Right lobe of liver (tissue), 4 donors: ENCODE data around the gene HES3.

Experiments
- POLR2A ChIP-seq: fragments of 450-650 bp; IDR thresholded peaks from one replicate; pipeline ENCODE4 v1.6.1; 2017; ENCODE audit warnings: antibody characterized with exemption, mild to moderate bottlenecking
- TF ChIP-seq, protein P1 (sequence below), 4 donors: fragments of 200-600 bp in 3 of 4; fragments of 450-650 bp in 1 of 4; IDR thresholded peaks; one replicate each; pipeline versions ENCODE4 v1.5.1 to v1.8.0; 2016 to 2022; ENCODE audit warnings: antibody characterized with exemption in 4 of 4, mild to moderate bottlenecking in 2 of 4
- donor health status: DM: no; HTN: no; CAD: no.
- donor health status: DM: no; HTN: no; CAD: no.
- donor health status: DM: no; HTN: yes; CAD: no.

DNA sequence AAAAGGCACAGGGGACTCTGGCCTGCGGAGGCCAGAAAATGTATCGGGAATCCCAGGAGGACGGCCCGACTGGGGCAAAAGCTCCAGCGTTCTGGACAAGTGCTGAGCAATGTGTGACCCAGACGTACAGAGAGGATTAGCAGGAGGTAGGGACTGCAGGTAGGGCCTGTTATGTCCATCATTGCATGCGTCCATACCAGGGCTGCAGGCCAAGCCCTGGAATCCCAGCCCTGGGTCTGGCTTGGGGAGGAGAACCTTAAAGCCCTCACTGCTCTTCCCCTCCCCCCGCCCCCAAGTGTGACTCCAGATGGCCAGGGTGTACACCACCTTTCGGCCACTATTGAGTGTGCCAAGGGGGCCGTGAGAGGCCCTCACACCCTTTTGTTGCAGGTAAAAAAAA lies 36.1 kb upstream of the HES3 start:
- TF ChIP-seq, protein P1, sequence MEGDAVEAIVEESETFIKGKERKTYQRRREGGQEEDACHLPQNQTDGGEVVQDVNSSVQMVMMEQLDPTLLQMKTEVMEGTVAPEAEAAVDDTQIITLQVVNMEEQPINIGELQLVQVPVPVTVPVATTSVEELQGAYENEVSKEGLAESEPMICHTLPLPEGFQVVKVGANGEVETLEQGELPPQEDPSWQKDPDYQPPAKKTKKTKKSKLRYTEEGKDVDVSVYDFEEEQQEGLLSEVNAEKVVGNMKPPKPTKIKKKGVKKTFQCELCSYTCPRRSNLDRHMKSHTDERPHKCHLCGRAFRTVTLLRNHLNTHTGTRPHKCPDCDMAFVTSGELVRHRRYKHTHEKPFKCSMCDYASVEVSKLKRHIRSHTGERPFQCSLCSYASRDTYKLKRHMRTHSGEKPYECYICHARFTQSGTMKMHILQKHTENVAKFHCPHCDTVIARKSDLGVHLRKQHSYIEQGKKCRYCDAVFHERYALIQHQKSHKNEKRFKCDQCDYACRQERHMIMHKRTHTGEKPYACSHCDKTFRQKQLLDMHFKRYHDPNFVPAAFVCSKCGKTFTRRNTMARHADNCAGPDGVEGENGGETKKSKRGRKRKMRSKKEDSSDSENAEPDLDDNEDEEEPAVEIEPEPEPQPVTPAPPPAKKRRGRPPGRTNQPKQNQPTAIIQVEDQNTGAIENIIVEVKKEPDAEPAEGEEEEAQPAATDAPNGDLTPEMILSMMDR (IDR thresholded peaks at IDR 0.05) = no peak
- TF ChIP-seq POLR2A = no peak
